OCI-LY1 (cell line): ENCODE data around the gene PLEKHH1.

Source experiments
- EZH2 ChIP-seq: fragments of 200-600 bp; sonication (generic), shearing (Covaris generic); IDR thresholded peaks from 2 replicates; pipeline ENCODE4 v1.8.0; 2017; ENCODE audit warnings: borderline replicate concordance, mixed run types, mild to moderate bottlenecking, antibody characterized with exemption, low read length, moderate library complexity, mixed read lengths
- TF ChIP-seq, protein P1 (sequence below): fragments of 200-600 bp; sonication (generic), shearing (Covaris generic); IDR thresholded peaks from 2 replicates; pipeline ENCODE4 v1.5.1; 2017; ENCODE audit warnings: mild to moderate bottlenecking, antibody characterized with exemption, low read length, moderate library complexity, mixed read lengths

DNA sequence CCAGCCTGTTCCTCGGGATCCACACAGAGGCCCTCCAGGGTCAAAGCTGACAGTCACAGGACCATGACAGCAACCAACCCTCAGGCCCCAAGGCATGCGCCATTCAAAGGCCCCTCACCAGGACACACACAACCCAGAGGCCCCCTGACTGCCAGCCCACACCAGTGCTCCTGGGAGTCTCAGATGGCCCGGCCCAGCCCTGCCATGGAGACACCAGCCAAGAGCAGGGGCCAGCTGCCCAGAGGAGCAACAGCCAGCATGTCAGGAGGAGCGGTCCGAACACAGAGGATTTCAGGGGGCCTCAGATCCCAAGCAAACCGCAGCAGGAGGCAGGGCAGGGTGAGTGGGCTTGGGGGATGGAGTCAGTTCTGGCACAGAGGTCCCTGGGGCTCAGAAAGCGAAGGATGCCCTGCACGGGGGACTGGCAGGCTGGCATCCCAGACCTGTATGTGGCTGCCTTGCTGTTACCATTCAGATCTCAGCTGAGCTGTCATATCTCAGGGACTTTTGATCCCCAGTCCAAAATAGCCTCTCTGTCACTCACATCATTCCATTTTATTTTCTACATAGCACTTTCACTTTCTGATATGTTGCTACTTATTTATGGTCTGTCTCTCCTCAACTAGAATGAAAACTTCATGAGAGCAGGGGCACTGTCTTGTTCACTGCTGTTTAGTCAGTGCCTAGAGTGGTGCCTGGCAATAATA lies 49.4 kb upstream of the PLEKHH1 start:
- TF ChIP-seq EZH2 = no peak
- TF ChIP-seq, protein P1, sequence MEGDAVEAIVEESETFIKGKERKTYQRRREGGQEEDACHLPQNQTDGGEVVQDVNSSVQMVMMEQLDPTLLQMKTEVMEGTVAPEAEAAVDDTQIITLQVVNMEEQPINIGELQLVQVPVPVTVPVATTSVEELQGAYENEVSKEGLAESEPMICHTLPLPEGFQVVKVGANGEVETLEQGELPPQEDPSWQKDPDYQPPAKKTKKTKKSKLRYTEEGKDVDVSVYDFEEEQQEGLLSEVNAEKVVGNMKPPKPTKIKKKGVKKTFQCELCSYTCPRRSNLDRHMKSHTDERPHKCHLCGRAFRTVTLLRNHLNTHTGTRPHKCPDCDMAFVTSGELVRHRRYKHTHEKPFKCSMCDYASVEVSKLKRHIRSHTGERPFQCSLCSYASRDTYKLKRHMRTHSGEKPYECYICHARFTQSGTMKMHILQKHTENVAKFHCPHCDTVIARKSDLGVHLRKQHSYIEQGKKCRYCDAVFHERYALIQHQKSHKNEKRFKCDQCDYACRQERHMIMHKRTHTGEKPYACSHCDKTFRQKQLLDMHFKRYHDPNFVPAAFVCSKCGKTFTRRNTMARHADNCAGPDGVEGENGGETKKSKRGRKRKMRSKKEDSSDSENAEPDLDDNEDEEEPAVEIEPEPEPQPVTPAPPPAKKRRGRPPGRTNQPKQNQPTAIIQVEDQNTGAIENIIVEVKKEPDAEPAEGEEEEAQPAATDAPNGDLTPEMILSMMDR = no peak
